A549 (cell line): Measurements from ENCODE around the gene HEMGN. TPM values are rescaled to one million over a fixed set of nuclear protein-coding genes. Genes with fewer than 3 reads are reported as not detected.

Source experiments
- ATAC-seq, 2 experiments: fragments of 200-7000 bp in 1 of 2; fragments of >200 bp in 1 of 2; cut with Nextera tagmentation in 1 of 2; cut with Tn5 transposase in 1 of 2; 3 replicates each; pipeline versions ENCODE4 v1.8.0 to v1.9.1; 2018 to 2020; ENCODE audit warnings: mild to moderate bottlenecking in 1 of 2, moderate library complexity in 1 of 2
- CTCF ChIA-PET: fragments of 300-600 bp; sonication (Branson Sonifier 250); formaldehyde crosslinking; extraction: SDS; loops from one replicate; lab custom pipeline; 2021; ENCODE audit warnings: antibody characterized with exemption, inconsistent platforms; lab: Yijun Ruan, JAX
- POLR2A ChIA-PET: fragments of 350-600 bp; formaldehyde crosslinking; extraction: SDS; loops from one replicate; lab custom pipeline; 2021; ENCODE audit warnings: antibody characterized with exemption, inconsistent platforms; lab: Yijun Ruan, JAX
- DNase-seq, 2 experiments: peaks; one replicate each; pipeline versions ENCODE4 v3.0.0 to v3.0.0-alpha.2; 2011 to 2016; ENCODE audit warnings: low read depth in 1 of 2, low spot score in 1 of 2
- FAIRE-seq: peaks from 2 replicates; lab custom pipeline; 2011; peaks lifted over from hg19 to GRCh38; lab: Jason Lieb, UNC
- H3K27ac ChIP-seq, 2 experiments: fragments of >200 bp; sonication (Bioruptor Twin); formaldehyde crosslinking; 3 replicates each; pipeline ENCODE4 v1.5.1; 2016 to 2017
- H3K4me1 ChIP-seq: fragments of >200 bp; sonication (Bioruptor Twin); formaldehyde crosslinking; 3 replicates; pipeline ENCODE4 v1.6.1; 2016
- H3K4me2 ChIP-seq: fragments of >200 bp; sonication (Bioruptor Twin); formaldehyde crosslinking; 3 replicates; pipeline ENCODE4 v1.6.1; 2016
- H3K4me3 ChIP-seq: fragments of >200 bp; sonication (Bioruptor Twin); formaldehyde crosslinking; 3 replicates; pipeline ENCODE4 v1.5.1; 2016
- H3K9me3 ChIP-seq: fragments of >200 bp; sonication (Bioruptor Twin); formaldehyde crosslinking; 3 replicates; pipeline ENCODE4 v1.6.1; 2016
- BCL3 ChIP-seq: fragments of >200 bp; sonication (Bioruptor Twin); formaldehyde crosslinking; IDR thresholded peaks from 3 replicates; pipeline ENCODE4 v1.6.1; 2016
- CBX2 ChIP-seq: fragments of 200-600 bp; sonication (generic); IDR thresholded peaks from 2 replicates; pipeline ENCODE4 v1.6.1; 2016; ENCODE audit warnings: low read depth, mild to moderate bottlenecking, borderline replicate concordance
- CBX8 ChIP-seq: fragments of 200-600 bp; sonication (generic); IDR thresholded peaks from 2 replicates; pipeline ENCODE4 v1.6.1; 2016
- CEBPB ChIP-seq, 2 experiments: fragments of >200 bp in 1 of 2; sonication (Bioruptor Twin) in 1 of 2; formaldehyde crosslinking in 1 of 2; IDR thresholded peaks; 2 replicates each; pipeline ENCODE4 v1.6.1; 2012 to 2016
- CHD2 ChIP-seq: fragments of 150-350 bp; IDR thresholded peaks from 2 replicates; pipeline ENCODE4 v1.6.1; 2014; ENCODE audit warnings: low read length; ENCODE audit not compliant: partially characterized antibody
- CHD4 ChIP-seq: fragments of 200-600 bp; sonication (generic); IDR thresholded peaks from 2 replicates; pipeline ENCODE4 v1.6.1; 2016; ENCODE audit warnings: antibody characterized with exemption, mild to moderate bottlenecking, borderline replicate concordance
- ESRRA ChIP-seq: fragments of 150-350 bp; IDR thresholded peaks from 2 replicates; pipeline ENCODE4 v1.6.1; 2014; ENCODE audit warnings: mild to moderate bottlenecking, low read length, borderline replicate concordance
- FOSL2 ChIP-seq, 2 experiments: fragments of 450-650 bp in 1 of 2; fragments of >200 bp in 1 of 2; sonication (Bioruptor Twin) in 1 of 2; formaldehyde crosslinking; IDR thresholded peaks; 2 replicates each; pipeline versions ENCODE4 v1.5.0 to v1.6.1; 2016 to 2020; ENCODE audit warnings: mild to moderate bottlenecking in 1 of 2, moderate library complexity in 1 of 2
- HEYL ChIP-seq: fragments of 250-450 bp; sonication (Bioruptor Pico); IDR thresholded peaks from 2 replicates; pipeline ENCODE4 v1.8.0; 2021; ENCODE audit warnings: mild to moderate bottlenecking, moderate library complexity
- HOXB13 ChIP-seq: fragments of 250-450 bp; sonication (Bioruptor Pico); IDR thresholded peaks from 2 replicates; pipeline ENCODE4 v1.5.0; 2020; ENCODE audit warnings: low read depth, mild to moderate bottlenecking, moderate library complexity
- HOXB5 ChIP-seq: fragments of 250-450 bp; sonication (Bioruptor Pico); IDR thresholded peaks from 2 replicates; pipeline ENCODE4 v1.5.0; 2020; ENCODE audit warnings: mild to moderate bottlenecking, moderate library complexity
- MYC ChIP-seq: IDR thresholded peaks from 2 replicates; pipeline ENCODE4 v1.6.1; 2012; ENCODE audit warnings: mild to moderate bottlenecking, inconsistent platforms, low read length, improper control_type of control experiment, borderline replicate concordance
- NR3C1 ChIP-seq: fragments of >200 bp; sonication (Bioruptor Twin); formaldehyde crosslinking; IDR thresholded peaks from 3 replicates; pipeline ENCODE4 v1.6.1; 2017
- PBX3 ChIP-seq: IDR thresholded peaks from 2 replicates; pipeline ENCODE4 v1.6.1; 2012
- PHF8 ChIP-seq: fragments of 200-600 bp; sonication (generic); IDR thresholded peaks from 2 replicates; pipeline ENCODE4 v1.6.1; 2016; ENCODE audit warnings: low read depth, mild to moderate bottlenecking, antibody characterized with exemption, moderate library complexity, borderline replicate concordance
- POLR2AphosphoS2 ChIP-seq: conservative IDR thresholded peaks from 2 replicates; pipeline ENCODE4 v1.6.1; 2012; ENCODE audit warnings: low read length, improper control_type of control experiment, inconsistent platforms
- RARB ChIP-seq: fragments of 250-450 bp; sonication (Bioruptor Pico); IDR thresholded peaks from 2 replicates; pipeline ENCODE4 v1.8.0; 2021; ENCODE audit warnings: mild to moderate bottlenecking, moderate library complexity
- RFX5 ChIP-seq: fragments of 450-650 bp; IDR thresholded peaks from 2 replicates; pipeline ENCODE4 v1.7.1; 2014; ENCODE audit warnings: antibody characterized with exemption, mild to moderate bottlenecking, moderate library complexity
- ZSCAN20 ChIP-seq: fragments of 250-450 bp; sonication (Bioruptor Pico); IDR thresholded peaks from 2 replicates; pipeline ENCODE4 v1.8.0; 2022; ENCODE audit warnings: mild to moderate bottlenecking, moderate library complexity
- WGBS: methylation state at CpG from one replicate; pipeline ENCODE4 v1.1.6; 2017; ENCODE audit errors: missing lambda C conversion rate; 5-methylcytosine and 5-hydroxymethylcytosine counted together
- polyA plus RNA-seq, 4 experiments: library from polyadenylated mRNA; depleted of rRNA in 3 of 4; stranded (reverse); fragments of >200 nt; fragmentation: RNase III in 1 of 4; extraction: RNeasy Plus Mini Kit Qiagen cat#74134 plus additional on column Dnase treatment in 1 of 4; gene quantifications; 2 replicates in 3 of 4; 3 replicates in 1 of 4; pipeline ENCODE4 v1.2.3, GENCODE V29; 2011 to 2017
- TF ChIP-seq, protein P1 (sequence below): fragments of >200 bp; sonication (Bioruptor Twin); formaldehyde crosslinking; IDR thresholded peaks from 3 replicates; pipeline ENCODE4 v1.5.1; 2016
- TF ChIP-seq, protein P2 (sequence below): IDR thresholded peaks from 2 replicates; pipeline ENCODE4 v1.6.1; 2012
- TF ChIP-seq, protein P3 (sequence below): IDR thresholded peaks from 2 replicates; pipeline ENCODE4 v1.6.1; 2012; ENCODE audit warnings: low read depth, borderline replicate concordance

Gene HEMGN
- polyA plus RNA-seq, 2 of the 4 experiments (the other 2 are of a cell fraction): not detected

DNA sequence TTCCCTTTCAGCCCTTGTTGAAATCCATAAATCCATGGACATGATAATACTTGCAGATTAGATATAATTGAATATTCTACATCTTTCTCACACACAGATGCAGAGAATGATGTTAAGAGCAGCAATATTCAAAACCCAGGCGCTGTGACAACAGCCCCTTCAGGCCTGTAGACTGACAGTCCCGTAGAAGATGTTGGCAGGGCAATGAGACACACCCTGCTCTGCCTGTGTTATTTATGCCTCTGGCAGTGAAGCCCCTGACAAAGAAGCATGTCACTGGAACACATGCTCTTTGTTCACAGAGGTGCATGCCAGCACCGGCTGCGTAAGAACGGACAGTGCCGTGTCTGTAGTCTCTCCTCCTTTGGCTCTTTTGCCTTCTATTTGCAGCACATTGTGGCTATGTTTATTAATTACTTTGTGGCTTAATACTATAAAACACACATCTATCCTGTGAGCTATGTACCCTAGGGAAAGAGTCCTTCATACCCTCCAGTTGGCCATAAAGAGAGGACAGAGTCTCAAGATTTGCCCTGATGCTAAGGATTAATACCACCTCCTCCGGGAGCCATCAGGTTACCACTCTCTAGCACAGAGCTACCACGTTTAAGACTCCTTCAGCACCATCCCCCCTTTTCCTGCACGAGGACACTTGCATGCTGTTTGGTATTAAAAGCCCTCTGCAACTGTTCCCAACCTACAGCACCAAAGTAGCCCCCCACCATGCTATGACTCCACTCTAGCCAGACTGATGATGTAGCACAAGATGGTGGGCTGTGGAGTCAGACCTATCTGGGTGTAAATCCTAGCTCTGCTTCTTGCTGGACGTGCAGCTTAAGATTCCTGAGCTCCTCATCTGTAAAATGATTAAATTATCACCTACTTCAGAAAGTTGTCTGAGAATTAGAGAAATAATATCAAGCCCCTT lies 43.2 kb upstream of the HEMGN start (continued):
- no peak for TF ChIP-seq CHD2
- no peak for TF ChIP-seq NR3C1
- no peak for TF ChIP-seq CBX2
- no peak for TF ChIP-seq CBX8
- no peak for TF ChIP-seq HOXB5

DNA sequence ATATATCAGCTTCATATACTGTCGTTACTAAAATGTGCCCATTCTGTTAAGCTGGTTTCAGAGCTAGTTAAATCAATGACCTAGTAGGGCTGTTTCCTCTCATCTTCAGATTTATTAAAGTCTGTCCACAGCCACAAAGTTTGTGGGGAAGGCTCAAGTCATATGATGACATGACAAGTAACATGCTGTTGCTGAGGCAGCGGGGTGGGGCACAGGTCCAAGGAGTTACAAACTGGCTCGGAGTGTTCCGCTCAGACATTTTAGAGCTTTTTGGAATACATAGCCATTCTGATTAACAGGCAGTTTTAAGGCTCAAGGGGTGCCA lies 42.5 kb upstream of the HEMGN start:
- CTCF ChIA-PET: interaction anchor here (1.1 to 1.8 kb wide), 3 partner anchors 49 to 56 kb away, joined by 3 to 9 read pairs (median 4); no protein-coding TSS in a partner anchor
- H3K27ac ChIP-seq: no peak overlapping the region
- POLR2A ChIA-PET: interaction anchor here (1.2 kb wide), 1 partner anchor 58 kb away, joined by 4 read pairs; the partner anchor contains the start of gene TRMO
- 0 out of 3 replicates have a peak, but pooled peaks cover 3% of the 10 kb centered on the region for H3K9me3 ChIP-seq
- no peak overlapping the region for H3K4me2 ChIP-seq
- DNase-seq (no peak), ATAC-seq (no peak), FAIRE-seq (no peak)
- no peak overlapping the region for H3K4me3 ChIP-seq
- 93% methylated on average over 4 of the region's 4 CpGs for WGBS
- no peak for TF ChIP-seq CBX8
- TF ChIP-seq, protein P1, sequence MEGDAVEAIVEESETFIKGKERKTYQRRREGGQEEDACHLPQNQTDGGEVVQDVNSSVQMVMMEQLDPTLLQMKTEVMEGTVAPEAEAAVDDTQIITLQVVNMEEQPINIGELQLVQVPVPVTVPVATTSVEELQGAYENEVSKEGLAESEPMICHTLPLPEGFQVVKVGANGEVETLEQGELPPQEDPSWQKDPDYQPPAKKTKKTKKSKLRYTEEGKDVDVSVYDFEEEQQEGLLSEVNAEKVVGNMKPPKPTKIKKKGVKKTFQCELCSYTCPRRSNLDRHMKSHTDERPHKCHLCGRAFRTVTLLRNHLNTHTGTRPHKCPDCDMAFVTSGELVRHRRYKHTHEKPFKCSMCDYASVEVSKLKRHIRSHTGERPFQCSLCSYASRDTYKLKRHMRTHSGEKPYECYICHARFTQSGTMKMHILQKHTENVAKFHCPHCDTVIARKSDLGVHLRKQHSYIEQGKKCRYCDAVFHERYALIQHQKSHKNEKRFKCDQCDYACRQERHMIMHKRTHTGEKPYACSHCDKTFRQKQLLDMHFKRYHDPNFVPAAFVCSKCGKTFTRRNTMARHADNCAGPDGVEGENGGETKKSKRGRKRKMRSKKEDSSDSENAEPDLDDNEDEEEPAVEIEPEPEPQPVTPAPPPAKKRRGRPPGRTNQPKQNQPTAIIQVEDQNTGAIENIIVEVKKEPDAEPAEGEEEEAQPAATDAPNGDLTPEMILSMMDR: no peak
- TF ChIP-seq MYC: no peak
- TF ChIP-seq CHD2: no peak
- TF ChIP-seq PHF8: no peak
- no peak for TF ChIP-seq ZSCAN20 (CRISPR knock-in tag)
- no peak for TF ChIP-seq RFX5
- no peak for TF ChIP-seq HEYL (CRISPR knock-in tag)
- TF ChIP-seq CEBPB (IDR thresholded peaks at IDR 0.05): no peak
- no peak for TF ChIP-seq NR3C1
- TF ChIP-seq RARB: no peak
- TF ChIP-seq POLR2AphosphoS2: no peak
- H3K4me1 ChIP-seq: peaks cover 13% of the 10 kb centered on the region; the same call in 1 of the 3 replicates

DNA sequence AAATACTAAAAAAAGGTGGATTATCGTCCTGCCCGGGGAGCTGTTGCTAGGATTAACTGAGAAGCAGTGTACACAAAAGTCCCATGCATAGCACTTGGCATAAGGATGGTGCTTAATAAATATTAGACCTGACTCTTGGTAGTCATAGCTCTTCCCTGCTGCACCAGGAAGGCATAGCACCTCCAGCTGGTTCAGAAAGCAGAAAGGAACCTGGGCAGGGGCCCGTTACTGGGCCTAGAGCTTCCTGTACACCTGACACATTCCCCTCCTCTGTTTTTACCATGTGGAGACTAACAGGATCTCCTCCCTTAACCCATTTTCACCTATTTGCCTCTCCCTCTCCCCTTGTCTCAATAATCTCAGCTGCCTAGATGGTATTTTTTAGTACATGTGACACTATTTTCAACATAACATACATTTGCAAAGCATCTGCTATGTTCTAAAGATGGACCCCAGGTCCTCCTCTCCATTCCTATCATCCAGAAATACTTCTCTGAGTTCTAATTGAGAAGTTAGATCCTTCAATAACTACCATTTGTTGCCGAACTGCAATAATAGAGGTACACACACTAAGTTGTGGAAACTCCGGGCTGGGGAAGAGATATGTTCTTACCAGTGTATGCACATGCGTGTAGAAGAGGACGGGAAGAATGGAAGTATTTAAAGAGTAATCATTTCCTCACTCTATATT lies 42.0 kb upstream of the HEMGN start:
- ChIA-PET POLR2A (interaction anchor here (0.5 to 1.2 kb wide), 2 partner anchors 52 to 57 kb away, joined by 3 to 4 read pairs; partner anchors contain the start of gene TRMO), CTCF (interaction anchor here (0.8 to 1.8 kb wide), 5 partner anchors 18 to 56 kb away, joined by 3 to 9 read pairs (median 3); no protein-coding TSS in a partner anchor)
- ATAC-seq (no peak), DNase-seq (no peak), FAIRE-seq (no peak)
- no peak for TF ChIP-seq PBX3
- TF ChIP-seq, protein P2, sequence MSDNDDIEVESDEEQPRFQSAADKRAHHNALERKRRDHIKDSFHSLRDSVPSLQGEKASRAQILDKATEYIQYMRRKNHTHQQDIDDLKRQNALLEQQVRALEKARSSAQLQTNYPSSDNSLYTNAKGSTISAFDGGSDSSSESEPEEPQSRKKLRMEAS: no peak
- TF ChIP-seq CHD4: no peak
- TF ChIP-seq CHD2: no peak
- no peak for TF ChIP-seq POLR2AphosphoS2
- no peak for TF ChIP-seq CEBPB (IDR thresholded peaks at IDR 0.05)
- TF ChIP-seq, protein P3, sequence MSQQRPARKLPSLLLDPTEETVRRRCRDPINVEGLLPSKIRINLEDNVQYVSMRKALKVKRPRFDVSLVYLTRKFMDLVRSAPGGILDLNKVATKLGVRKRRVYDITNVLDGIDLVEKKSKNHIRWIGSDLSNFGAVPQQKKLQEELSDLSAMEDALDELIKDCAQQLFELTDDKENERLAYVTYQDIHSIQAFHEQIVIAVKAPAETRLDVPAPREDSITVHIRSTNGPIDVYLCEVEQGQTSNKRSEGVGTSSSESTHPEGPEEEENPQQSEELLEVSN: no peak
- no peak for TF ChIP-seq MYC
- no peak for TF ChIP-seq BCL3
- no peak for TF ChIP-seq HOXB13 (CRISPR knock-in tag)
- no peak for TF ChIP-seq FOSL2 (IDR thresholded peaks at IDR 0.05)
- no peak for TF ChIP-seq FOSL2 (CRISPR knock-in tag; IDR thresholded peaks at IDR 0.05)
- TF ChIP-seq ESRRA: no peak
- no peak for TF ChIP-seq HOXB5
- Histone ChIP-seq H3K4me1 (peaks cover 11% of the 10 kb centered on the region; the same call in 1 of the 3 replicates), H3K27ac (no peak overlapping the region), H3K4me3 (no peak overlapping the region), H3K9me3 (0 out of 3 replicates have a peak, but pooled peaks cover 3% of the 10 kb centered on the region), H3K4me2 (no peak overlapping the region)
- 85% methylated on average over 7 of the region's 7 CpGs for WGBS
